Adrenal gland (tissue), 5 donors: ENCODE measurements around the gene RASGRP4.

Source experiments
- CTCF ChIP-seq, 6 experiments: fragments of 450-650 bp in 4 of 6; fragments of 200-600 bp in 2 of 6; sonication (generic) in 1 of 6; IDR thresholded peaks; 1 replicate in 5 of 6; 2 replicates in 1 of 6; pipeline versions ENCODE4 v1.5.1 to v1.8.0; 2016 to 2021; ENCODE audit warnings: antibody characterized with exemption in 6 of 6, mild to moderate bottlenecking in 2 of 6, moderate library complexity in 1 of 6
- POLR2A ChIP-seq, 2 donors: fragments of 450-650 bp; IDR thresholded peaks; one replicate each; pipeline ENCODE4 v1.6.1; 2017; ENCODE audit warnings: antibody characterized with exemption in 2 of 2, mild to moderate bottlenecking in 2 of 2, moderate library complexity in 1 of 2
- donor health status: DM: no; HTN: no; CAD: no.

GRCh38 chr19:38369584-38369983 lies 56.4 kb downstream of the RASGRP4 start:
- TF ChIP-seq POLR2A (IDR thresholded peaks at IDR 0.05) (no peak), CTCF (IDR thresholded peaks at IDR 0.05) (no peak)
